GM18508 (cell line): ENCODE results near the gene TRPT1.

ENCODE experiments used
- ATAC-seq: cut with Tn5 transposase; IDR thresholded peaks from one replicate; pipeline ENCODE4 v1.9.1; 2021; ENCODE audit warnings: moderate number of reproducible peaks; ENCODE audit not compliant: insufficient read depth, unreplicated experiment

The TRPT1 gene

GRCh38 chr11:64231546-64231945 lies 5.6 kb upstream of the TRPT1 start:
- ATAC-seq, result no peak

- ATAC-seq, result no peak
Measured at GRCh38 chr11:64230985-64231365, 5.0 kb upstream of the TRPT1 start.

- no peak for ATAC-seq
Measured at GRCh38 chr11:64230171-64230984, 4.4 kb upstream of the TRPT1 start, which contains the start of gene DNAJC4. Gene DNAJC4, plus strand, starts transcription at chr11:64230548. Its CDS starts 307 bp downstream, at chr11:64230855.

- ATAC-seq, result no peak
Measured at GRCh38 chr11:64229744-64230170, 3.8 kb upstream of the TRPT1 start.

GRCh38 chr11:64229090-64229743 lies 3.2 kb upstream of the TRPT1 start:
- ATAC-seq, result no peak

GRCh38 chr11:64227405-64227956 lies 1.5 kb upstream of the TRPT1 start:
- ATAC-seq, result no peak

- no peak for ATAC-seq
Measured at GRCh38 chr11:64226507-64227051, 593 bp upstream of the TRPT1 start.

- ATAC-seq, result no peak
Measured at GRCh38 chr11:64224891-64225607, 937 bp downstream of the TRPT1 start.

GRCh38 chr11:64224151-64224890 lies 1.7 kb downstream of the TRPT1 start:
- ATAC-seq, result no peak

- ATAC-seq, result no peak
Measured at GRCh38 chr11:64223001-64223651, 2.9 kb downstream of the TRPT1 start.

- no peak for ATAC-seq
Measured at GRCh38 chr11:64222651-64223000, 3.4 kb downstream of the TRPT1 start.

GRCh38 chr11:64220798-64221197 lies 5.2 kb downstream of the TRPT1 start:
- ATAC-seq, result no peak

- ATAC-seq, result no peak
Measured at GRCh38 chr11:64220271-64220670, 5.7 kb downstream of the TRPT1 start.

GRCh38 chr11:64219755-64220154 lies 6.2 kb downstream of the TRPT1 start:
- no peak for ATAC-seq

- no peak for ATAC-seq
Measured at GRCh38 chr11:64219354-64219684, 6.7 kb downstream of the TRPT1 start.

GRCh38 chr11:64218628-64219353 lies 7.2 kb downstream of the TRPT1 start:
- ATAC-seq, result no peak

GRCh38 chr11:64216879-64217278 lies 9.1 kb downstream of the TRPT1 start:
- no peak for ATAC-seq

GRCh38 chr11:64211181-64211872 lies 14.7 kb downstream of the TRPT1 start:
- ATAC-seq, result no peak
